Esophagus squamous epithelium (tissue), 4 donors: ENCODE data around the gene CDK5RAP2.

Experiments used
- CTCF ChIP-seq, 6 experiments: fragments of 450-650 bp in 4 of 6; fragments of 200-600 bp in 2 of 6; sonication (generic) in 2 of 6; IDR thresholded peaks; one replicate each; pipeline ENCODE4 v1.5.1; 2016 to 2019; ENCODE audit warnings: antibody characterized with exemption in 6 of 6, mild to moderate bottlenecking in 4 of 6, moderate library complexity in 4 of 6
- POLR2A ChIP-seq, 4 donors: fragments of 450-650 bp; IDR thresholded peaks; one replicate each; pipeline ENCODE4 v1.6.1; 2017; ENCODE audit warnings: antibody characterized with exemption in 4 of 4, mild to moderate bottlenecking in 4 of 4, moderate library complexity in 3 of 4

- TF ChIP-seq CTCF (IDR thresholded peaks at IDR 0.05) (no peak), POLR2A (IDR thresholded peaks at IDR 0.05) (no peak)
These were observed 93.6 kb downstream of the CDK5RAP2 start for GRCh38 chr9:120486347-120486746.
